ENCODE measurements around the gene STIMATE.

Gene STIMATE

DNA sequence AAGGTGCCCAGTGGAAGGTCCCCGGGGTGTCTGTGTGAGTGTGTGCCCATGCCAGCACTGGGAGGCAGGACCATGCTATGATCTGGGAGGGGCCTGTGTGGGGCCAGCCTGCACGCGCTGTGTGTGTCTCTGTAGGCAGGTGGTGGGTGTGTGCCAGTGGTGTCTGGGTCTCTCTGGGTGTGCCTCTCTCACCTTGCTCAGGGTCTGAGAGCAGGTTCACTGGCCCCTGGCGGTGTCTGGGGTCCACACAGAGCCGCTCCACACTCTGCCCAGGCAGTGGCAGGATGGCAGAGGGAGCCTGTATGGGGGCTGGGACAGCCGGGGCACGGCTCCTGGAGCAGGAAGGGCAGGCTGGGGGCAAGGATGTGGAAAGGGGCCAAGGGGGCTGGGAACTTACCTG lies 79.5 kb downstream of the STIMATE start (continued):
- TF ChIP-seq, protein P1, sequence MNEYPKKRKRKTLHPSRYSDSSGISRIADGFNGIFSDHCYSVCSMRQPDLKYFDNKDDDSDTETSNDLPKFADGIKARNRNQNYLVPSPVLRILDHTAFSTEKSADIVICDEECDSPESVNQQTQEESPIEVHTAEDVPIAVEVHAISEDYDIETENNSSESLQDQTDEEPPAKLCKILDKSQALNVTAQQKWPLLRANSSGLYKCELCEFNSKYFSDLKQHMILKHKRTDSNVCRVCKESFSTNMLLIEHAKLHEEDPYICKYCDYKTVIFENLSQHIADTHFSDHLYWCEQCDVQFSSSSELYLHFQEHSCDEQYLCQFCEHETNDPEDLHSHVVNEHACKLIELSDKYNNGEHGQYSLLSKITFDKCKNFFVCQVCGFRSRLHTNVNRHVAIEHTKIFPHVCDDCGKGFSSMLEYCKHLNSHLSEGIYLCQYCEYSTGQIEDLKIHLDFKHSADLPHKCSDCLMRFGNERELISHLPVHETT (tag by site-specific recombination; IDR thresholded peaks at IDR 0.05) = no peak
- TF ChIP-seq ZNF311 (tag by site-specific recombination; IDR thresholded peaks at IDR 0.05; ENCODE audit: borderline replicate concordance) (no peak), ZNF561 (tag by site-specific recombination; IDR thresholded peaks at IDR 0.05; ENCODE audit: borderline replicate concordance) (no peak)
- TF ChIP-seq, protein P2, sequence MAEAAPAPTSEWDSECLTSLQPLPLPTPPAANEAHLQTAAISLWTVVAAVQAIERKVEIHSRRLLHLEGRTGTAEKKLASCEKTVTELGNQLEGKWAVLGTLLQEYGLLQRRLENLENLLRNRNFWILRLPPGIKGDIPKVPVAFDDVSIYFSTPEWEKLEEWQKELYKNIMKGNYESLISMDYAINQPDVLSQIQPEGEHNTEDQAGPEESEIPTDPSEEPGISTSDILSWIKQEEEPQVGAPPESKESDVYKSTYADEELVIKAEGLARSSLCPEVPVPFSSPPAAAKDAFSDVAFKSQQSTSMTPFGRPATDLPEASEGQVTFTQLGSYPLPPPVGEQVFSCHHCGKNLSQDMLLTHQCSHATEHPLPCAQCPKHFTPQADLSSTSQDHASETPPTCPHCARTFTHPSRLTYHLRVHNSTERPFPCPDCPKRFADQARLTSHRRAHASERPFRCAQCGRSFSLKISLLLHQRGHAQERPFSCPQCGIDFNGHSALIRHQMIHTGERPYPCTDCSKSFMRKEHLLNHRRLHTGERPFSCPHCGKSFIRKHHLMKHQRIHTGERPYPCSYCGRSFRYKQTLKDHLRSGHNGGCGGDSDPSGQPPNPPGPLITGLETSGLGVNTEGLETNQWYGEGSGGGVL (tag by site-specific recombination; IDR thresholded peaks at IDR 0.05) = no peak
- TF ChIP-seq, protein P3, sequence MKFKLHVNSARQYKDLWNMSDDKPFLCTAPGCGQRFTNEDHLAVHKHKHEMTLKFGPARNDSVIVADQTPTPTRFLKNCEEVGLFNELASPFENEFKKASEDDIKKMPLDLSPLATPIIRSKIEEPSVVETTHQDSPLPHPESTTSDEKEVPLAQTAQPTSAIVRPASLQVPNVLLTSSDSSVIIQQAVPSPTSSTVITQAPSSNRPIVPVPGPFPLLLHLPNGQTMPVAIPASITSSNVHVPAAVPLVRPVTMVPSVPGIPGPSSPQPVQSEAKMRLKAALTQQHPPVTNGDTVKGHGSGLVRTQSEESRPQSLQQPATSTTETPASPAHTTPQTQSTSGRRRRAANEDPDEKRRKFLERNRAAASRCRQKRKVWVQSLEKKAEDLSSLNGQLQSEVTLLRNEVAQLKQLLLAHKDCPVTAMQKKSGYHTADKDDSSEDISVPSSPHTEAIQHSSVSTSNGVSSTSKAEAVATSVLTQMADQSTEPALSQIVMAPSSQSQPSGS (tag by site-specific recombination; IDR thresholded peaks at IDR 0.05; ENCODE audit: low read depth) = no peak

DNA sequence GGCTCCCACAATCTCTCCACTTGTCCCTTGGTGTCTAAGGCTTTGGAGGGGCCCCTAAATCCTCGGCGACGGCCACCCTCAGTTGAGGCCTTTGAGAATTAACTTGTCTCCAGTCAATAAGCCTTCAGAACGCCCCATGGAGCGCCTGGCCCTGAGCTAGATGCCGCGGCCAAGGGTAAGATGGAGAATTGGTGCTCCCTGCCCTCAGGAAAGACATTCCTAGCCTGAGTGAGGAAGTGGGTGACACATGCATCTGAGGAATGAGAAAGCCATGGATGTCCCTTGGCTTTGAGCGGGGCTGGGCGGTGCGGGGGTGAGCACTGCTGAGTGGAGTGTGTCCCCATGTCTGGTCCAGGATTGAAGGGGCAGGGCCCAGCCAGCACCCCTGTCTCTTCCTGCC lies 80.1 kb downstream of the STIMATE start:
- ChIA-PET POLR2A (no interaction called here), CTCF (interaction anchor here (0.6 to 2.3 kb wide), 2 partner anchors 15 to 19 kb away, joined by 3 to 9 read pairs; no protein-coding TSS in a partner anchor)
- H3K27ac ChIP-seq (ENCODE audit: extremely low read depth, low read depth, low read length) = no peak overlapping the region
- TF ChIP-seq, protein P4, sequence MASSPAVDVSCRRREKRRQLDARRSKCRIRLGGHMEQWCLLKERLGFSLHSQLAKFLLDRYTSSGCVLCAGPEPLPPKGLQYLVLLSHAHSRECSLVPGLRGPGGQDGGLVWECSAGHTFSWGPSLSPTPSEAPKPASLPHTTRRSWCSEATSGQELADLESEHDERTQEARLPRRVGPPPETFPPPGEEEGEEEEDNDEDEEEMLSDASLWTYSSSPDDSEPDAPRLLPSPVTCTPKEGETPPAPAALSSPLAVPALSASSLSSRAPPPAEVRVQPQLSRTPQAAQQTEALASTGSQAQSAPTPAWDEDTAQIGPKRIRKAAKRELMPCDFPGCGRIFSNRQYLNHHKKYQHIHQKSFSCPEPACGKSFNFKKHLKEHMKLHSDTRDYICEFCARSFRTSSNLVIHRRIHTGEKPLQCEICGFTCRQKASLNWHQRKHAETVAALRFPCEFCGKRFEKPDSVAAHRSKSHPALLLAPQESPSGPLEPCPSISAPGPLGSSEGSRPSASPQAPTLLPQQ (tag by site-specific recombination; IDR thresholded peaks at IDR 0.05) = no peak
- no peak for TF ChIP-seq HOXC10 (CRISPR knock-in tag; IDR thresholded peaks at IDR 0.05)
- no peak for TF ChIP-seq MEIS1 (CRISPR knock-in tag; IDR thresholded peaks at IDR 0.05; ENCODE audit: borderline replicate concordance)
- TF ChIP-seq SALL2 (tag by site-specific recombination; IDR thresholded peaks at IDR 0.05; ENCODE audit: borderline replicate concordance) = no peak
- H3K9me3 ChIP-seq (ENCODE audit: control insufficient read depth, insufficient read depth, low read depth, low read length) = no peaks in the 10 kb centered on the region
- no peaks in the 10 kb centered on the region for H3K4me1 ChIP-seq (ENCODE audit: control insufficient read depth, insufficient read depth, low read length)
- no peak overlapping the region for H3K4me3 ChIP-seq (ENCODE audit: low read depth, low read length)
- H3K36me3 ChIP-seq (ENCODE audit: control insufficient read depth in 2 of 2, insufficient read depth in 1 of 2, low read length in 2 of 2) = no peaks in the 10 kb centered on the region

DNA sequence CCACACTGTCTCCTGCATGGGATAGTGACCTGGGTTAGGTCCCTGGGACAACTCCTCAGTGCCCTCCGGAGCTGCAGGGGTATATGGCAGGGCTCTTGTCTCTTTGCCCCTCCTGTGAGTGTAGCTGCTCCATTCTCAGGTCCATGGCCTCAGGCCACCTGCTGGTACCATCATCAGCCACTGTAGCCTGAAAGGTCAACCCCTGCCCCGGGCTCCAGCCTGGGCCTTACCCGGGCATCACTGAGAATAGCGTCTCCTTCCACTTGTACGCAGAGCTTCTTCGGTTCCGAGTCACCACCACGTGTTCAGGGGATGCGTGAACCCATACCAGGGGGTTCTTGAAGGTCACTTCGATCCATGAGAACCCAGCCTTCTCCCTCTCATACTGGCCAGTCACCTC lies 80.7 kb downstream of the STIMATE start:
- TF ChIP-seq REPIN1 (tag by site-specific recombination; IDR thresholded peaks at IDR 0.05; ENCODE audit: low read depth) (no peak), ZNF707 (tag by site-specific recombination; IDR thresholded peaks at IDR 0.05) (no peak), ZNF76 (tag by site-specific recombination; IDR thresholded peaks at IDR 0.05; ENCODE audit: borderline replicate concordance, low read depth) (no peak), BCL11B (tag by site-specific recombination; IDR thresholded peaks at IDR 0.05; ENCODE audit: low read depth) (no peak), ZNF248 (tag by site-specific recombination; IDR thresholded peaks at IDR 0.05) (no peak), HOXA7 (CRISPR knock-in tag; IDR thresholded peaks at IDR 0.05; ENCODE audit: borderline replicate concordance) (no peak), ZNF433 (tag by site-specific recombination; IDR thresholded peaks at IDR 0.05; ENCODE audit: low read depth) (no peak), ZNF658 (tag by site-specific recombination; IDR thresholded peaks at IDR 0.05) (no peak), ZNF157 (tag by site-specific recombination; IDR thresholded peaks at IDR 0.05) (no peak), ZNF10 (tag by site-specific recombination; IDR thresholded peaks at IDR 0.05) (no peak), YY1 (tag by site-specific recombination; IDR thresholded peaks at IDR 0.05) (no peak)
- TF ChIP-seq, protein P5, sequence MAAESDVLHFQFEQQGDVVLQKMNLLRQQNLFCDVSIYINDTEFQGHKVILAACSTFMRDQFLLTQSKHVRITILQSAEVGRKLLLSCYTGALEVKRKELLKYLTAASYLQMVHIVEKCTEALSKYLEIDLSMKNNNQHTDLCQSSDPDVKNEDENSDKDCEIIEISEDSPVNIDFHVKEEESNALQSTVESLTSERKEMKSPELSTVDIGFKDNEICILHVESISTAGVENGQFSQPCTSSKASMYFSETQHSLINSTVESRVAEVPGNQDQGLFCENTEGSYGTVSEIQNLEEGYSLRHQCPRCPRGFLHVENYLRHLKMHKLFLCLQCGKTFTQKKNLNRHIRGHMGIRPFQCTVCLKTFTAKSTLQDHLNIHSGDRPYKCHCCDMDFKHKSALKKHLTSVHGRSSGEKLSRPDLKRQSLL (tag by site-specific recombination; IDR thresholded peaks at IDR 0.05) = no peak
- no peaks in the 10 kb centered on the region for H3K36me3 ChIP-seq (ENCODE audit: control insufficient read depth in 2 of 2, insufficient read depth in 1 of 2, low read length in 2 of 2)
- H3K4me1 ChIP-seq (ENCODE audit: control insufficient read depth, insufficient read depth, low read length) = no peaks in the 10 kb centered on the region
- ChIA-PET POLR2A (no interaction called here), CTCF (interaction anchor here (0.6 to 2.3 kb wide), 2 partner anchors 16 to 18 kb away, joined by 3 to 9 read pairs; no protein-coding TSS in a partner anchor)
- H3K4me3 ChIP-seq (ENCODE audit: low read depth, low read length) = no peak overlapping the region
- H3K9me3 ChIP-seq (ENCODE audit: control insufficient read depth, insufficient read depth, low read depth, low read length) = no peaks in the 10 kb centered on the region
- no peak overlapping the region for H3K27ac ChIP-seq (ENCODE audit: extremely low read depth, low read depth, low read length)

Data from HEK293 (cell line).